Testis (tissue), 5 donors: ENCODE data around the gene CUEDC1. TPM values are rescaled to one million over a fixed set of nuclear protein-coding genes. Genes with fewer than 3 reads are reported as not detected.

ENCODE experiments used
- DNase-seq: peaks from one replicate; pipeline ENCODE4 v3.0.0-alpha.2; 2019
- H3K27ac ChIP-seq, 2 donors: fragments of 200-600 bp; sonication (generic); one replicate each; pipeline ENCODE4 v1.5.1; 2019
- H3K27me3 ChIP-seq: fragments of 200-600 bp; sonication (generic); one replicate; pipeline ENCODE4 v1.5.1; 2019
- H3K36me3 ChIP-seq: fragments of 200-600 bp; sonication (generic); one replicate; pipeline ENCODE4 v1.5.1; 2017; ENCODE audit warnings: low read depth; ENCODE audit errors: missing control alignments
- H3K4me1 ChIP-seq: fragments of 200-600 bp; sonication (generic); one replicate; pipeline ENCODE4 v1.5.1; 2019
- H3K4me3 ChIP-seq, 2 donors: fragments of 200-600 bp; sonication (generic); one replicate each; pipeline ENCODE4 v1.5.1; 2017 to 2019
- H3K9me3 ChIP-seq: fragments of 200-600 bp; sonication (generic); one replicate; pipeline ENCODE4 v1.5.1; 2017
- POLR2A ChIP-seq: fragments of 450-650 bp; IDR thresholded peaks from one replicate; pipeline ENCODE4 v1.6.1; 2017; ENCODE audit warnings: antibody characterized with exemption, mild to moderate bottlenecking, moderate library complexity
- WGBS, 2 donors: methylation state at CpG; one replicate each; pipeline ENCODE4 v1.1.5; 2018; 5-methylcytosine and 5-hydroxymethylcytosine counted together
- intact Hi-C: fragments of 100-400 bp; cut with DNase I; formaldehyde crosslinking; loops from one replicate; pipeline ENCODE4 v1.15.1; 2023; ENCODE audit warnings: low total_unique reads
- long read RNA-seq, 2 donors: transcript quantifications; one replicate each; lab custom pipeline, GENCODE V29; 2026
- polyA plus RNA-seq: library from polyadenylated mRNA; stranded (reverse); fragments of 350-450 nt; fragmentation: Illumina TruSeq; extraction: RNeasy Lipid Tissue Mini Kit (QIAGEN cat#74804); gene quantifications from one replicate; pipeline ENCODE4 v1.2.3, GENCODE V29; 2014; ENCODE audit warnings: low read depth, low replicate concordance; ENCODE audit not compliant: insufficient read depth
- total RNA-seq, 2 donors: library from RNA; depleted of rRNA; stranded (reverse); fragments of >200 nt; gene quantifications; one replicate each; pipeline ENCODE4 v1.2.3, GENCODE V29; 2016
- TF ChIP-seq, protein P1 (sequence below), 3 experiments: fragments of 450-650 bp in 2 of 3; fragments of 200-600 bp in 1 of 3; sonication (generic) in 1 of 3; IDR thresholded peaks; one replicate each; pipeline ENCODE4 v1.5.1; 2016 to 2019; ENCODE audit warnings: antibody characterized with exemption in 3 of 3, mild to moderate bottlenecking in 2 of 3, moderate library complexity in 1 of 3

The CUEDC1 gene, protein sequence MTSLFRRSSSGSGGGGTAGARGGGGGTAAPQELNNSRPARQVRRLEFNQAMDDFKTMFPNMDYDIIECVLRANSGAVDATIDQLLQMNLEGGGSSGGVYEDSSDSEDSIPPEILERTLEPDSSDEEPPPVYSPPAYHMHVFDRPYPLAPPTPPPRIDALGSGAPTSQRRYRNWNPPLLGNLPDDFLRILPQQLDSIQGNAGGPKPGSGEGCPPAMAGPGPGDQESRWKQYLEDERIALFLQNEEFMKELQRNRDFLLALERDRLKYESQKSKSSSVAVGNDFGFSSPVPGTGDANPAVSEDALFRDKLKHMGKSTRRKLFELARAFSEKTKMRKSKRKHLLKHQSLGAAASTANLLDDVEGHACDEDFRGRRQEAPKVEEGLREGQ
- 1 to 10 TPM; 6.5 to 8.6 TPM for total RNA-seq
- 13.3 TPM for polyA plus RNA-seq
- long read RNA-seq, donor 1, partial matches to known transcripts: 0 of 9 reads
- long read RNA-seq, donor 1, other reads (novel, unspliced or antisense): 0 of 9 reads
- long read RNA-seq, donor 2, partial matches to known transcripts: 0 of 3 reads
- long read RNA-seq, donor 2, other reads (novel, unspliced or antisense): 0 of 3 reads

DNA sequence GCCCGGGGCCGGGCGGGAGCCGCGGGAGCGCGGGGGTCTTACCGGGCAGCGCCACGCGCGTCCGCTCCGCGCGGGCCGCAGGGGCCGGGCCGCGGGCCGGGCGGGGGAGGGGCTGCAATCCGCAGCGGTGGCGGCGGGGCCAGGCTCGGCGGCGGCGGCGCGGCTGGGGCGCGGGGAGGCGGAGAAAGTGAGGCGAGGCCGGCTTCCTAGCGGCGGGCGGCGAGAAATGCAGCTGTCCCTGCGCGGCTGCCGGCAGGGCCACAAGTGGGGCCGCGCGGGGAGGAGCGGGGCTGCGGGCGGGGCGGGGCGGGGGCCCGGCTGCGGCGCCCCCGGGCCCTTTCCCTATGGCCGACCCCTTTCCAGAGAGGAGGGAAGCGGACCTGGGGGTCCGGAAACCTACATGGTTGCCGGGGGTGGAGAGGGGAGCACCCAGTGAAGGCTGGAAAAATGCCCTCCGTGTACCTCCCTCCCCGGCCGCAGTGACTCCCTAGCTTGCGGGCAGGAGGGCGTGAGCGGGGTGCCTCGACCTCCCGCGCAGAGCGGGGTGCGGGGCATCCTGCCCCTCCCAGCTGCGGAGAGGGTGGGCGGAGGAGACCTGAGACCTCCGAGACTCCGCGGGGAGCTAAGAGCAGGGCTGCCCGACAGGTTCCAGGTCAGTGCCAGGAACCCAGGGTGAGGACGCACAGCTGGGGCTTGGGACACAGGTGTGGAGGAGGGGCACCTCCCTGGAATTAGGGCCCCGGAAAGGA is at the start of gene CUEDC1:
TSS of gene CUEDC1 (minus strand) at position 230 of the 749 bp plus-strand sequence. CDS start 69,848 bp downstream, outside the sequence.
- 0 to 1% methylated on average over 6 to 25 of the region's 79 CpGs for WGBS, 2 donors
- H3K27me3 ChIP-seq: no peaks in the 10 kb centered on the region
- intact Hi-C loops: loop anchor here (10.0 kb wide), 1 partner anchor 61 kb away; no protein-coding TSS in a partner anchor
- peak within 1 kb of the TSS; percentile 79 to 87 for H3K27ac ChIP-seq
- no peaks in the 10 kb centered on the region for H3K9me3 ChIP-seq
- TF ChIP-seq, protein P1, sequence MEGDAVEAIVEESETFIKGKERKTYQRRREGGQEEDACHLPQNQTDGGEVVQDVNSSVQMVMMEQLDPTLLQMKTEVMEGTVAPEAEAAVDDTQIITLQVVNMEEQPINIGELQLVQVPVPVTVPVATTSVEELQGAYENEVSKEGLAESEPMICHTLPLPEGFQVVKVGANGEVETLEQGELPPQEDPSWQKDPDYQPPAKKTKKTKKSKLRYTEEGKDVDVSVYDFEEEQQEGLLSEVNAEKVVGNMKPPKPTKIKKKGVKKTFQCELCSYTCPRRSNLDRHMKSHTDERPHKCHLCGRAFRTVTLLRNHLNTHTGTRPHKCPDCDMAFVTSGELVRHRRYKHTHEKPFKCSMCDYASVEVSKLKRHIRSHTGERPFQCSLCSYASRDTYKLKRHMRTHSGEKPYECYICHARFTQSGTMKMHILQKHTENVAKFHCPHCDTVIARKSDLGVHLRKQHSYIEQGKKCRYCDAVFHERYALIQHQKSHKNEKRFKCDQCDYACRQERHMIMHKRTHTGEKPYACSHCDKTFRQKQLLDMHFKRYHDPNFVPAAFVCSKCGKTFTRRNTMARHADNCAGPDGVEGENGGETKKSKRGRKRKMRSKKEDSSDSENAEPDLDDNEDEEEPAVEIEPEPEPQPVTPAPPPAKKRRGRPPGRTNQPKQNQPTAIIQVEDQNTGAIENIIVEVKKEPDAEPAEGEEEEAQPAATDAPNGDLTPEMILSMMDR (IDR thresholded peaks at IDR 0.05): peak in 2 of 3 experiments; percentile 1 to 57
- no peak for TF ChIP-seq POLR2A
- no peaks in the 10 kb centered on the region for H3K36me3 ChIP-seq
- DNase-seq: peak; percentile 68
- H3K4me3 ChIP-seq: peak within 1 kb of the TSS; percentile 71 to 75
- H3K4me1 ChIP-seq: peaks cover 3% of the 10 kb centered on the region

- WGBS, 2 donors: 91% methylated on average over 3 of the region's 3 CpGs
- no peak overlapping the region for H3K4me3 ChIP-seq
- TF ChIP-seq, protein P1 (IDR thresholded peaks at IDR 0.05): no peak
- TF ChIP-seq POLR2A: no peak
- H3K27me3 ChIP-seq: no peaks in the 10 kb centered on the region
- no peak for DNase-seq
- no peak overlapping the region for H3K27ac ChIP-seq
- peaks cover 18% of the 10 kb centered on the region for H3K4me1 ChIP-seq
- H3K36me3 ChIP-seq: no peaks in the 10 kb centered on the region
- H3K9me3 ChIP-seq: no peaks in the 10 kb centered on the region
- intact Hi-C loops: no loop called here
Observed at GRCh38 chr17:58004060-58004459, 48.8 kb upstream of the CUEDC1 start.

GRCh38 chr17:58002973-58003372 is 47.8 kb upstream of the CUEDC1 start:
- intact Hi-C loops: no loop called here
- Histone ChIP-seq H3K4me3 (no peak overlapping the region), H3K4me1 (peaks cover 15% of the 10 kb centered on the region)

GRCh38 chr17:58002154-58002948 is 47.1 kb upstream of the CUEDC1 start:
- intact Hi-C loops: no loop called here
- no peaks in the 10 kb centered on the region for H3K9me3 ChIP-seq
- TF ChIP-seq POLR2A: no peak
- TF ChIP-seq, protein P1 (IDR thresholded peaks at IDR 0.05): no peak
- H3K36me3 ChIP-seq: no peaks in the 10 kb centered on the region
- H3K4me1 ChIP-seq: peaks cover 14% of the 10 kb centered on the region
- WGBS, 2 donors: 60 to 66% methylated on average over 4 of the region's 4 CpGs
- H3K27me3 ChIP-seq: no peaks in the 10 kb centered on the region
- DNase-seq: no peak
- H3K4me3 ChIP-seq: no peak overlapping the region
- H3K27ac ChIP-seq: no peak overlapping the region

More at GRCh38 chr17:58002973-58003372, 47.8 kb upstream of the CUEDC1 start:
- no peaks in the 10 kb centered on the region for H3K9me3 ChIP-seq
- DNase-seq: no peak
- H3K36me3 ChIP-seq: no peaks in the 10 kb centered on the region
- TF ChIP-seq, protein P1 (IDR thresholded peaks at IDR 0.05): no peak
- TF ChIP-seq POLR2A: no peak
- WGBS, 2 donors: 78 to 86% methylated on average over 2 of the region's 2 CpGs
- no peaks in the 10 kb centered on the region for H3K27me3 ChIP-seq
- no peak overlapping the region for H3K27ac ChIP-seq
